GM18498 (cell line): ENCODE results near the gene PLD1.
"Not testable (repeated sequence)": the region's sequence is repeated elsewhere in the genome, so short reads cannot be mapped to it uniquely, and the experiment has no call there.

Source experiments
- ATAC-seq: cut with Tn5 transposase; IDR thresholded peaks from one replicate; pipeline ENCODE4 v1.9.1; 2021; ENCODE audit warnings: mild to moderate bottlenecking, moderate library complexity; ENCODE audit not compliant: unreplicated experiment

The PLD1 gene

DNA sequence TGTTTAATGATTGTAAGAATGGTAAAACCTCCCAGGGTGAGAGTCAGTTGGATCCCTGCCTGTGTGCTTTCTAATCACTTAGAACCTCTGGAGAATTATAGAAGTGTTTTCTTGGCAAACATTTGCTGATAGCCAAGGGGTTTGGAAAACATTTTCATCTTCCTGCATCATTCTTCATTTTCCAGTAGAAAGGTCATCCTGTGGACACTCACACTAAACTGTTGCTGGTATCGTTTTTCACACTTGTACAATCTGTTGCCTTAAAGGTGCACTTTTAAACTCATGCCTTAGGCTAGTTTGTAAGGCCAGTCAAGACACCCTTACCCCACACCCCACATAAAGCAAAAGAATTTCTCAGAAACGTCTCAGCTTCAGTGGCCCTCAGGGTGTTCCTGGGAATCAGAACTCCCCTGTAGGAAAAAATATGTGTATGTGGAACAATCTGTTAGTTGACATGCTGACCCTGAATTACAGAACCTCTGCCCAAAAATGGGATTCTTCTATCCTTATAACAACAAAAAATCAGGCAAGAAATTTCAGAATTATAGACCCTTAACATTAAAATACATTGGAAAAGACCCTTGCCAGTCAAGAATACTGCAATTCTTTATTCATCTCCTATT is 5.8 kb upstream of the PLD1 start:
- ATAC-seq, result no peak

DNA sequence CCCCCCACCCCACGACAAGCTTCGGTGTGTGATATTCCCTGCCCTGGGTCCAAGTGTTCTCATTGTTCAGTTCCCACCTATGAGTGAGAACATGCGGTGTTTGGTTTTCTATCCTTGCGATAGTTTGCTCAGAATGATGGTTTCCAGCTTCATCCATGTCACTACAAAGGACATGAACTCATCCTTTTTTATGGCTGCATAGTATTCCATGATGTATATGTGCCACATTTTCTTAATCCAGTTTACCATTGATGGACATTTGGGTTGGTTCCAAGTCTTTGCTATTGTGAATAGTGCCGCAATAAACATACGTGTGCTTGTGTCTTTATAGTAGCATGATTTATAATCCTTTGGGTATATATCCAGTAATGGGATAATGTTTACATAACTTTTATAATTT is 4.4 kb upstream of the PLD1 start:
- ATAC-seq, result not testable (repeated sequence)

DNA sequence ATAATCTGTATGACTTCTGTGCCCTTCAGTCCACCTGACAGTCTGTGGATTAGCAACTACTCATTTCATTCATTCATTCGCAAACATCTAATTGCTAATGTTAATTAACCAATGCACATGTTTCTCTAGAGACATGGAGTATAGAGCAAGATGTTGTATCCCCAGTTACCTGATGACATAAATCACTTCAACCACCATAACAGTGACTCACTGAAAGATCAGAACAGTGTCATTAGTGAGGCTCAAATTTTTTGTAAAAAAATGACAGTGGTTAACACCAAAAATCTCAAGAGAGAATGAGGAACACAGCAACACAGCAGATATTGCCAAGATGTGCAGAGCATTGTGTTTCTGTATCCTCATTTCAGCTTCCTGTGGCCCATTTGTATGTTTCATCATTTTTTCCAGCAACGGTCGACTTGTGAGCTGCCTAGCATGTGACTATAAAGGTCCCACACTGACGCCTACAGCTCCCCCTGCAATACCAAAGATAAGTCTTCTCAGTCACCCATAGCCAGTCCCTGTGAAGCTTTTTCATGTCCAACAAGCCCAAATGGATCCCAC is 3.7 kb upstream of the PLD1 start:
- peak; percentile 30 for ATAC-seq

DNA sequence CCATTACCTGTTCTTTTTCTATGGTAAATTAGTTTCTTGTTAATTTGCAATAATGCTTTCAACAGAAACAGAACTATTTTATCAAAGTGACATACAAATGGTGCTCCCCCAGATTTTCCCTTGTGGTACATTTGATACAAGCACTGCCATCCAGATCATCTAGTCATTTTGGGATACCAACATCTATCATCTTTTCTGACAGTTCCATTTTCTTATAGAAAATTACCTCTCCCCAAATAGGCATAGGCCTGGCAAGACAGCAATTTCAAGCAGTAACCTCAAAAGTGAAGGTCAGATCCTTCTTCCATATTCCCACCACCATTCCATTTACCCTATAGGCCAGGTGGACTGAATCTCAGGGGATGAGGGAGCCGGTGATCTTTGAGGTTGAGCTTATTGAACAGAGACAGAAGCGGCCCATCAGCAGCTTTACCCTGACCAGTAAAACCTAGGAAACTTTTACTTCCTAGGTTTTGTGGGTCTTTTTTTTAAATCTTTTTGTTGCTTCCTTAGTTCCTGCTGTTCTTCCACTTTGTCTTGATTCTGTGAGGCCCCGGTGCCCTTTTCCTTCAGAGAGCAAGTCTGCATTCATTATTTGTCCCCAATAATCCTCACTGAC is 3.1 kb upstream of the PLD1 start:
- no peak for ATAC-seq

DNA sequence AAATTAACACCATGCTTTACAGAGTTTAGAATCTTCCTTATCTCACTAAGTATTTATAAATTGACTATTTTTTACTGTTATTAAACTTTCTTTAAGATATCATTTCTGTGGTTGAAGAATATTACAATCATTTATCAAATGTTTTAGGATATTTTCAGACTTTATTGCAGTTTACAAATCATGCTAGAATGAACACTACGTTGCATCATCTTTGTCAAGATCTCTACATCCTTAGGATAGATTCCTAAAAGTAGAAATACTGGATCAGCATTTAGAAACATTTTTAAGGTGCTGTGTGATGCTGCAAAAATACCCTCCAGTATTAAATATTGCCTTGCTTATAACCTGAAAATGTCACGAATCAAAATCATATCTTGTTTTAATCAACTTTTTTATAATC is 2.5 kb upstream of the PLD1 start:
- no peak for ATAC-seq

DNA sequence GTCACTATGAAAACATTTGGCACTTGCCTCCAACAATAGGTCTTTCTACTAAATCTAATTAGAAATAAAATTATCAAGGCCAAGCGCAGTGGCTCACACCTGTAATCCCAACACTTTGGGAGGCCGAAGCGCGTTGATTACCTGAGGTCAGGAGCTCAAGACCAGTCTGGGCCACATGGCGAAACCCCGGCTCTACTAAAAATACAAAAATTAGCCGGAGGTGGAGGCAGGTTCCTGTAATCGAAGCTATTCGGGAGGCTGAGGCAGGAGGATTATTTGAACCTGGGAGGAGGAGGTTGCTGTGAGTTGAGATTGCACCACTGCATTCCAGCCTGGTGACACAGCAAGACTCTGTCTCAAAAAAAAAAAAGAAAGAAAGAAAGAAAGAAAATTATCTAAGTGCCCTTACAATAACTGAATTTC is 1.6 kb upstream of the PLD1 start:
- ATAC-seq, result no peak

DNA sequence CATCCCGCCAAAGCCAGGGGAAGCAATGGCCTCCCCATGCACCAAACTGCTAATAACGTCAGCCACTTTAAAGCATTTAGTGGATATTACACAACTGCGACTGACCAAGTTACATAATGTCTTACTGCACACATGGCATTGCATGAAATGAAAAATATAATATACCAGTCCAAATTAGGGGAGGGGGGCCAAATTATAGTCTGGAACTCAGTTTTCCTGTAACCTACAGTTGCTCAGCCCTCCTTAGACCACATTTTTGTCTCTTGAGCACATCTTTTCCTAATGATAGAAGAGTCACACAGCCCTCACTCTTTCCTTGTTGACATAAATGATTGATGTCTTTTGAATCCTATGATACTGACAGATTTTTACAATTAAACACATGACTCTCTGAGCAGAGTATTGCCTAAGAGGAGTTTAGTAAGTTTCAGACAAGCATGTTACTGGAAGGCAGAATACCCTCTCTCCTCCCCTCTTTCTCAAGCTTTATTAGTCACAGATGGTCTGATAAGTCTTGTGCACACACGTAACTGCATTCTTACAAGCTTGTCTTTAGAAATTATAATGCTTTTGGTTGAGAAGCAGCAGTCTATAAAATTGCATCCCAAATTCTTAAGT is 1.1 kb upstream of the PLD1 start:
- no peak for ATAC-seq

DNA sequence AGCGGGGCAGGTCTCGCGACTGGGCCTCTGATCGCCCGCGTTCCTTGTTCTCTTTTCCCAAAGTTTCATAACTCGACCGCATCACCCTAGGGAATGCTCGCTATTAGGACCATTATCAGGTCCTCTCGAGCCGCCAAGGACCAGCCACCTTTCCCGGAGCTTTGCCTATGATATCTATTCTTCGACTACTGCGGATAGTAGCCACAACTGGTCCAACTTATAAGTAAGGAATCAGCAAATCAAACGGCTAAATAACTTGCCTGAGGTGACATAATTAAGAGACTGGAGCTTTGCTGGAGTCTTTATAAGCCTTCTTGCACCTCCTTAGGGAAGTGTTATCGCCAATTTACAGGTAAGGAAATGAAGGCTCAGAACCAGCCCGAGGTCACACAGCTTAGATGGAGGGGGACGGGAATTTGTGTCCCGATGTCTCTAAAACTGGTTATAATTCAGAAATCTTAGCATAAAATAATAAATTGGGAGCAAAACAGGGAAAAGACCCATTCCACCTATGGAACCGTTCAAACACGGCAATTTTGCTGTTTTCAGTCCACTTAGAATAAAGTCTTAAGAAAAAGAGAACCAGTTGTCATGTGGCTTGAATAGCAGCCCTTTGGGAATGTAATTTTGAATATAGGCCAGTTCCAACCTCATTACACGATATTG is 479 bp upstream of the PLD1 start:
- ATAC-seq, result no peak

DNA sequence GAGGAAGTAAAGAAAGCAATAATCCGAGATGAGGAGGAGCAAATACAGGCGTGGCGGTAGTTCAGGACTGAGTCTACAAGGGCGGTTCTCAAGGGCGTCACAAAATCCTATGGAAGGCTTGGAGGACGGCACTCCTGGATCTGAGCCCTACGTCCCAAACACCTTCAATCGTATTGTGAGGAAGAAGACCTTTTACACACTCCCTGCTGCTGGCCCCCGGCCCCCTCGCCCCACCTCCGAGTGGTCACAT is 747 bp downstream of the PLD1 start:
- ATAC-seq, result peak; percentile 46

DNA sequence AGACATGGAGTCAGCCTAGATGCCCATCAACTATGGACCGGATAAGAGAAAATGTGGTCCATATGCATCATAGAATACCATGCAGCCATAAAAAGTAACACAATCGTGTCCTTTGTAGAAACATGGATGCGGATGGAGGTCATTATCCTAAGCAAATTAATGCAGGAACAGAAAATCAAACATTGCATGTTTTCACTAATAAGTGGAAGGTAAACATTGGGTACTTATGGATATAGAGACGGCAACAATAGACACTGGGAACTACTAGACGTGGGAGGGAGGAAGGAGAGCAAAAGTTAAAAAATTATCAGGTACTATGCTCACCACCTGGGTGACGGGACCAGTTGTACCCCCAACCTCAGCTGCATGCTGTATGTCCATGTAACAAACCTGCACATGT is 2.5 kb downstream of the PLD1 start:
- no peak for ATAC-seq

DNA sequence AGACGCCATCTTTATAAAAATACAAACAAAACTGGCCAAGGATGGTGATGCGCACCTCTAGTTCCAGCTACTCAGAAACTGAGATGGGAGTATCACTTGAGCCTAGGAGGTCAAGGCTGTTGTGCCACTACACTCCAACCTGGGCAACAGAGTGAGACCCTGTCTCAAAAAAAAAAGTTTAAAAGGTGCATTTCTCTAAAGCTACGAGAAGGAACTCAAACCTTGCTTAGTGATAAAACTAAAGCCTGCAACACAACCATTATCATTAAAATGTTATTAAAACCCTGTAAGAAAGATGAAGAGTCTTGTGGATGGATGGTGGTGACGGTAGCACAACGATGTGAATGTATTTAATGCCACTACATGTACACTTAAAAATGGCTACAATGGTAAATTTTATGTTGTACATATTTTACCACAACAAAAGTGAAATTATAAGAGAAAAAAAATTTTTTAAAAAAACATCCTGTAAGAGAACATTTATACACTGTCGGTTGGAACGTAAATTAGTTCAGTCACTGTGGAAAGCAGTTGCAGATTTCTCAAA is 3.1 kb downstream of the PLD1 start:
- ATAC-seq, result no peak

DNA sequence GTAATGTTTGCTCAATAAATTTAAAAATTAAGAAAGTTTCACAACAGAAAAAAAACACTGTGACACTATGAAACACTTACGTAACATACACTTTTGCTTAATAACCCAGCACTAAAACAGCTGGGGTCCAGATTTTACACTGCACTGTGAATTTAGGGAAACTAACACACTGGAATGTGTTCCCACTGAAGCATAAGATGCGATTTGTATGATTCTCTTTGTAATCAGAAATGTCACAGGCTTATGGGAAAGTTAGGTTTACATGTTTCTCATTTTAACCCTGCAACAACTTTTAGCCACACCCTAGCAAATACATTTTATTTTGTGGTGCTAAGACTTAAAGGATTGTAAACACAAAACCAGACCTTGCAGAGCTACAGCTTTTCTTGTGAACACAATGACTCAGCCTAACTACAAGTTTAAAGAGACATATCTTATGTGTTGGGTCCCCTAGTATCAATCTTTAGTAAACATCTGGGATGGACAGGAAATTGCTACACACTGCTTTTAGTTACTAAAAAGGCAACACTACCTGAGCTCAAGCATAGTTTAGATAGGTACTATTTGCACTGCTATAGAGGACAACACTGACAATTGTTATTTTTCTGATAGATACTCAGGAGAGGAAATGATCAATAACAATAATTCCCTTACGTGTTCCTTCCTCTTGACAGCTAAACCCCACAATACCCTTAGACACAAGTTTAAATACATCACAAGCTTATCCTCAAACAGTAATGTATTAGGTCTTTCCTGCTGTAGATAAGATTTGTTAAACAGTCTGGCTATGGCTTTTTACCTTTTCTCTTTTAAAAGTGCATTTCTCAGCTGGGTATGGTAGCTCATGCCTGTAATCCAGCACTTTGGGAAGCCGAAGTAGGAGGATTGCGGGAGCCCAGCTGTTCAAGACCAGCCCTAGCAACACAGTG is 3.8 kb downstream of the PLD1 start:
- ATAC-seq, result no peak

DNA sequence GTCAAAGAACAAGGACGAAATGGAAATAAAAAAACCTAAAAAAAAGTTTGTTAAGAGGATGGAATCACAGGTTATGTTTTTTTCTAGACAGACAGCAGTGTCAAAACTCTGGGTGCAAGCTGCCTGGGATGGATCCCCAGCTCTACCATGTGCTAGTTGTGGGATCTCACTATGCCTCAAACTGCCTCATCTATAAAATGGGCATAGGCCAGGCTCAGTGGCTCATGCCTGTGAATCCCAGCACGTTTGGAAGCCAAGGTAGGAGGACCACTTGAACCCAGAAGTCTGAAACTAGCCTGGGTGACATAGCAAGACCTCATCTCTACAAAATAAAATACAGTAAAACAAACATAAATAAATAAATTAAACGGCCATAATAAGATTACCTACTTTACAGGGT is 4.6 kb downstream of the PLD1 start:
- ATAC-seq, result no peak

DNA sequence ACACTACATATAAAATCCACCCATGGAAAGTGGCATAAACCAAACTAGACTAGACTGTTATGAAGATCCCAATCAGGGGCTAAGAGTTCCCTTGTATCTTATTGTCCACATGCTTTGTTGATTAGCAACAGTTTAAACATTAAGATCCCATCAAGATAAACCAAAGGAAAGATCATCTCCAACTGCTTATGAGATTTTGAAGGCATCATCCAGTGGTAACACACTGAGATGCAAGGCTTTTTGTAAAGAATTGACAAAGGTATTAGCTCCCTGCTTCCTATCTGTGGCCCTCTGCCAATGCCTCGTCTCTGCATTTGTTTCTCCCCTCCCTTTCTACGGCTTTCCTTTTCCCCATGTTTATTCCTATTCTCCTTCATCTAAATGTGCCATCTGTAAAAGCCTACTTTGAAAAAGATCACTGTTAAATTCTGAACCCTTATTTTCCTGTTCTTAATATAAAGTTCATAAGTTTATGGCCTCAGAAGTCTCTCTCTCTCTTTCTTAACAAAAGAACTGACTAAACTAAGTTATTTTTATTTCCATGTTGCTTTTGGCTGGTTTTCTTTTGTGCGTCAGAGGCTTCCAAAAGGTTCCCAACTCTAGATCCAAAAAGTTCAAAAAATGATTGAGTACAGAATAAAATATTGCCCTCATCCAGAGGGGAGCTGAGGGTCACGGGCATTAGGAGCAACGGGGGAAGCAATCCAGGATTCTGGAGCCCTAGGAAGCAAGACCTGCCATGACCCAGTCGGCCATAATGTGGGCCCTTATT is 5.5 kb downstream of the PLD1 start:
- no peak for ATAC-seq

DNA sequence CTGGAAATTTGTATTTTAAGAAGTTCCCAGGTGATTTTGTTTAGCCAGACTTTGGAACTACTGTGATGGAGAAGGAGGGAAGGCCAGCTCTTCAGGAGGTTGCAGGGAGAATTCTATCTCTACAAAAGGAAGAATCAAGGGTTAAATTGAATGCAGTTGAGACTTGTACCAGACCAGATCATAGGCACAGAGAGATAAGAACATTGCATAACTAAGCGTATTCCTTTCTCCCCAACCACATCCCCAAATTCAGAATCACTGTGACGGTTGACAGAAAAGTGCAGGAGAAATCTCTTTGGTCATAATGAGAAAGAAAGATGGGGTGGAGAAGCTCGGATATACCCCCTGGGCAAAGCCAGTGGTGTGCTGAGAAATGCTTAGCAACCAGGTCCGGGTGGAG is 7.2 kb downstream of the PLD1 start:
- ATAC-seq, result no peak

DNA sequence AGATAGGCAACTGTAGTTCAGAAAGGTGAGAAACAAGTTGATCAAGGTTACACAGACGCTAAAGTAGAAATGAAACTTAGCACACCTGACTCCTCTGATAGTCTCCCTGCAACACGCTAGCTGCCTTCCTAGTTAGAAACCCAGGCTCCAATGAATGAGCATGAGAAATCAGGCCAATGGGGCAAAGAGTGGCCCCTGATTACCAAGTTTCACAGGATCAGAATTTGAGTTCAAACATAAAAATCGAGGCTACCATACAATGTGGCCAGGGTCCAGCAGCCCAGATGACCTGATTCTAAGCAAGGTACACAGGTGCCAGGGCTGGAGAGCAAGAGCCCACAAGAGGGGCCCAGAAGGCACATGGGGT is 7.7 kb downstream of the PLD1 start:
- ATAC-seq, result no peak

DNA sequence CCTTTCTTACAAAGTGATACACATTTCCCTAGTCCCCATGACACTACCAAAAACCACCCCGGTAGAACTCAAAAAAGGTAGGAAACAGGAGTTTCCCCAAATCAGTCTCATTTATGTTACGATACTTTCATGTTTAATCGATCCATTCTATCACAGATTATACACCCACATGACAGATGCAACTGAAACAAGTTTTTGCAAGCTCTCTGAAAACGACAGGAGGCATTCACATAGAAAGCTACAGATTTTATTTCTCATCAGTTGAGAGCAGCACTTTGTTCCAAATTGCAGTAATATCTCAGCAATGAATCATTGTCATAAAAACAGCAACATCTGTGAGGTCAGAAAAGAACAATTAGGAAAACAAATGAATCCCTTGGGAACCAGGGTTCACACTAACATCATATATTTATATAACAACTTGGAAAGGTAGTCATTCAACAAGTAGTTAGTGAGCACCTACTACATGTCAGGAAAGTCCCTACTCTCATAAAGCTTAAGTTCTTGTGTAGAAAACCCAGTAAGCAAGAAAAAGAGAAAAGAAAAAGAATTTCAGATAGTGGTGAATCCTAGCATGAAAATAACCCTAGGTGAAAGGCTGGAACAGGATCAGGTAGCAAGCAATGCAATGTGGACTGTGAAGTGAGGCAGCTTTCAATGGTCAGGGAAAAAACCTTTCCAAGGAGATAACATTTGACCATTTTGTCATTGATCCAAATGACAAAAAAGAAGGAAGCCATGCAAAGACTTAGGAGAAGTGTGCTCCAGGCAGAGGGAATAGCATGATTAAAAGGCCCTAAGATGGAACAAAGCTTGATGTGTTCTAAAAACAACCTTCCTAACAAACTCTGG is 8.3 kb downstream of the PLD1 start:
- ATAC-seq, result no peak

DNA sequence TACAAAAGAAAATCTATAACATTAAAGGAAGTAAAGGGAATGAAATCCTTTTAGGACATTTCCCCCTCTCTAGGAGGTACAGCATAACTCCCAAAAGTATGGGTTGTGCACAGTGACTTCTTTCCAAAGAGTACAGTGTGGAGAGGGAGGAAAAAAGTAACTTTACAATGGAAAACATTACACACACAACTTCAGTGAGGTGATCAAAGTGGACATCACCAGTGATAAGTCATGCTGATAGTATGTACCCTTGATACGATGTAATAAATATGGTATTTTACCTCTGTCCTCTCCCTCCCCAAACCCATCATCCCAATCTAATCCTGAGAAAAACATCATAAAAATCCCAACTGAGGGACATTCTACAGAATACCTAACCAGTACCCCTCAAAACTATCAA is 10.8 kb downstream of the PLD1 start:
- no peak for ATAC-seq

DNA sequence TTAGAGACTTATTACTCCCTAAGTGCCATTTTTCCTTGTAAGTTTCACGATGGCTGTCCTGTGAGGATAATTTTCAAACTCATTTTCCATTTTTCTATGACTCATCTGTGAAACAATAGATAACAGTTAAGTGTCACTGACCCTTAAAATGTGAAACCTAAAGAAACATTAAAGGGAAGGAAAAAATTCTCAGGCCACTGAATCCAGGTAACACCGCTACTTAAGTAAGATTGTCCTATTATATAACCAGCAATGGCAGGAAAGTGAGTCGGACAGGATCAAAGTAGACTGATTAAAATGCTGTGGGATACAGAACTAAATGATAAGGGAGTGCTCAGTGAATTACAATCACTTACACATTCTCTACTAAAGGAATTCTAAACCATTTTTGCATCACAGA is 12.4 kb downstream of the PLD1 start:
- no peak for ATAC-seq
